ENCODE results near the gene GGN. TPM values are rescaled to one million over a fixed set of nuclear protein-coding genes. Genes with fewer than 3 reads are reported as not detected.
A peak's percentile ranks its signal among the peaks of the same experiment; 100 is the strongest.

GGN gene
- polyA plus RNA-seq, 1 donor = 4.4 TPM

DNA sequence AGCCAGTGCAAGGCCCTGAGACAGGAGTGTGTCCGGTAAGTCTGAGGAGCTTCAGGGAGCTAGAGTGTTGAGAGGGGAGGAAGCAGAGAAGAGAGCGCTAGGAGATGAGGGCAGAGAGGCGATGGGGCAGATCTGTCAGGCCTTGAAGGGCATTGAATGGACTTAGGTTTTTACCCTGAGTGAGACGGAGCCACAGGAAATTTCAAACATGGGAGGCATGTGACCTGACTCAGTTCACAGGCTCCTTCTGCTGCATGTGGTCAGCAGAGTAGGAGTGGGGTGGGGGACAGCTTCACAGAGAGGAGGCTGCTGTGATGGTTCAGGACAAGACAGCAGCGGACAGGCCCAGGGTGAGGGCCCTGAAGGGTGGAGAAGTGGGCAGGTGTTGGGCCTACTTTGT lies 12.5 kb upstream of the GGN start:
- no peaks in the 10 kb centered on the region for H3K9me3 ChIP-seq (ENCODE audit: control insufficient read depth, low read depth, low read length)
- no CpG with 5 or more reads among the region's 5 CpGs for WGBS (ENCODE audit: insufficient coverage, low lambda C conversion rate)

DNA sequence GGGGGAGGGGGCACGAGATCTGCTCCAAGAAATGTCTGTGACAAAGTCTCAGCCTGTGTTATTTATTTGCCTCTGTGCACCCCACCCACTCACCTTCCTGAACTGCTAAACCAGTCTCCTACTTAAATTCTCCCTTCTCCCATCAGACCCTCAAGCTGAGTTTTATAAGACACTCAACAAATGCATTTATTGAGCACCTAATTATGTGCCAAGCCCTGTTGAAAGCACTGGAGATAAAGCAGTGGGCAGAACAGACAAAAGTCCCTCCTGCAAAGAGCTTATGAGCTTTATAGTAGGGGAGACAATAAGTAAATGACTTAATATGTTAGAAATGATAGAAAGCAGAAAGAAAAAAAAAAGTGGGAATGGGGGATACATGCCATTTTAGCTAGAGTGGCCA lies 11.7 kb upstream of the GGN start:
- H3K27me3 ChIP-seq (ENCODE audit: control insufficient read depth, insufficient read depth, low read length) = peaks cover 38% of the 10 kb centered on the region
- WGBS (ENCODE audit: insufficient coverage, low lambda C conversion rate) = no CpG with 5 or more reads among the region's 1 CpG

More for the DNA sequence above, 12.5 kb upstream of the GGN start:
- Histone ChIP-seq H3K4me3 (ENCODE audit: low read length) (no peak overlapping the region), H3K4me1 (ENCODE audit: control insufficient read depth, insufficient read depth, low read length) (peaks cover 6% of the 10 kb centered on the region), H3K27ac (ENCODE audit: low read length) (no peak overlapping the region), H3K36me3 (ENCODE audit: control insufficient read depth, insufficient read depth, low read length) (peaks cover 7% of the 10 kb centered on the region), H3K27me3 (ENCODE audit: control insufficient read depth, insufficient read depth, low read length) (peaks cover 31% of the 10 kb centered on the region)
- DNase-seq = no peak

DNA sequence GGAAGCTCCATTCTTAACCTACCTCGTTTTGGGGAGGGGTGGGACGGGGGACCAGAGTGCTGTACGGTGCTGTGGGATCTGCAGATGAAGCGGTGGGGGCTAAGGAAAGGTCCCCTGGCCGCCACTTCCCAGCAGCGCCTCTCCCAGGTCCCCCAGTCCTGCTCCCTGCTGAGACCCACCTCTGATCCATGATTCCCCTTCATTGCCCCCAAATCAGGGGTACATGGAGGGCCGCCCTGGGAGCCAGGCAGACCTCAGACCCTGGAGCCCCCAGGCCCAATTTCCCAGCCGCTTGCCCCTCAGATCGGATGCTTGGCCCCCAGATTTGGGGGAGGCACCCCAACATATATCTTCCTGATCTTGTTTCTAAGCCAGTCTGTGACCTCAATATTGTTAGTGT lies 11.2 kb upstream of the GGN start:
- no peak overlapping the region for H3K27ac ChIP-seq (ENCODE audit: low read length)
- H3K4me1 ChIP-seq (ENCODE audit: control insufficient read depth, insufficient read depth, low read length) = peaks cover 9% of the 10 kb centered on the region
- no peak for DNase-seq
- WGBS (ENCODE audit: insufficient coverage, low lambda C conversion rate) = no CpG with 5 or more reads among the region's 9 CpGs
- H3K27me3 ChIP-seq (ENCODE audit: control insufficient read depth, insufficient read depth, low read length) = peaks cover 43% of the 10 kb centered on the region
- H3K36me3 ChIP-seq (ENCODE audit: control insufficient read depth, insufficient read depth, low read length) = no peaks in the 10 kb centered on the region
- H3K4me3 ChIP-seq (ENCODE audit: low read length) = no peak overlapping the region
- no peaks in the 10 kb centered on the region for H3K9me3 ChIP-seq (ENCODE audit: control insufficient read depth, low read depth, low read length)

More for the DNA sequence above, 11.7 kb upstream of the GGN start:
- DNase-seq = no peak
- H3K36me3 ChIP-seq (ENCODE audit: control insufficient read depth, insufficient read depth, low read length) = no peaks in the 10 kb centered on the region
- no peaks in the 10 kb centered on the region for H3K9me3 ChIP-seq (ENCODE audit: control insufficient read depth, low read depth, low read length)
- no peak overlapping the region for H3K27ac ChIP-seq (ENCODE audit: low read length)
- H3K4me3 ChIP-seq (ENCODE audit: low read length) = no peak overlapping the region
- peaks cover 12% of the 10 kb centered on the region for H3K4me1 ChIP-seq (ENCODE audit: control insufficient read depth, insufficient read depth, low read length)

GRCh38 chr19:38395381-38396114 lies 7.7 kb upstream of the GGN start:
- H3K4me1 ChIP-seq (ENCODE audit: control insufficient read depth, insufficient read depth, low read length) = peaks cover 21% of the 10 kb centered on the region
- DNase-seq = peak in 1 of 2 donors; percentile 67
- H3K36me3 ChIP-seq (ENCODE audit: control insufficient read depth, insufficient read depth, low read length) = no peaks in the 10 kb centered on the region
- H3K9me3 ChIP-seq (ENCODE audit: control insufficient read depth, low read depth, low read length) = no peaks in the 10 kb centered on the region
- H3K4me3 ChIP-seq (ENCODE audit: low read length) = peak overlapping the region; percentile 25
- peak overlapping the region; percentile 41 for H3K27ac ChIP-seq (ENCODE audit: low read length)
- H3K27me3 ChIP-seq (ENCODE audit: control insufficient read depth, insufficient read depth, low read length) = peaks cover 54% of the 10 kb centered on the region
- no CpG with 5 or more reads among the region's 86 CpGs for WGBS (ENCODE audit: insufficient coverage, low lambda C conversion rate)

DNA sequence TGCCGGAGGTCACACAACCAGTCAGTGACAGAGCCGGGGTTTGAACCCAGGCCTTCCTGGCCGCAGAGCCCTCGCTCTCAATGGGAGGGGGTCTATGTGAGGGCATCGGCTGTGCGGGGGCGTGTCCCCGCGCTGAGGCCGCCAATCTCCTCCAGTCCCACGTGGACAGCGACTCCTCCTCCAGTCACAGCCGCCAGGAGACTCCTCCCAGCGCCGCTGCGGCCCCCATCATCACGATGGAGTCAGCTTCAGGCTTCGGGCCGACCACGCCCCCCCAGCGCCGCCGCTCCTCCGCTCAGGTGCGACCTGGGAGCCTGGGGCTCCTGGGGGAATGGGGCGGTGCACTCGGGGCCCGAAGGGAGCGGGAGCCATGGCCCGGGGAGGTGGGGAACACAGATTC lies 6.7 kb upstream of the GGN start:
- no CpG with 5 or more reads among the region's 30 CpGs for WGBS (ENCODE audit: insufficient coverage, low lambda C conversion rate)
- peak; percentile 83 to 91 for DNase-seq
- H3K9me3 ChIP-seq (ENCODE audit: control insufficient read depth, low read depth, low read length) = peaks cover 3% of the 10 kb centered on the region
- H3K36me3 ChIP-seq (ENCODE audit: control insufficient read depth, insufficient read depth, low read length) = no peaks in the 10 kb centered on the region
- peak overlapping the region; percentile 25 for H3K4me3 ChIP-seq (ENCODE audit: low read length)
- H3K4me1 ChIP-seq (ENCODE audit: control insufficient read depth, insufficient read depth, low read length) = peaks cover 21% of the 10 kb centered on the region
- H3K27ac ChIP-seq (ENCODE audit: low read length) = peak overlapping the region; percentile 41
- H3K27me3 ChIP-seq (ENCODE audit: control insufficient read depth, insufficient read depth, low read length) = peaks cover 60% of the 10 kb centered on the region

GRCh38 chr19:38392707-38393308 lies 5.0 kb upstream of the GGN start:
- H3K27me3 ChIP-seq (ENCODE audit: control insufficient read depth, insufficient read depth, low read length) = peaks cover 64% of the 10 kb centered on the region

DNA sequence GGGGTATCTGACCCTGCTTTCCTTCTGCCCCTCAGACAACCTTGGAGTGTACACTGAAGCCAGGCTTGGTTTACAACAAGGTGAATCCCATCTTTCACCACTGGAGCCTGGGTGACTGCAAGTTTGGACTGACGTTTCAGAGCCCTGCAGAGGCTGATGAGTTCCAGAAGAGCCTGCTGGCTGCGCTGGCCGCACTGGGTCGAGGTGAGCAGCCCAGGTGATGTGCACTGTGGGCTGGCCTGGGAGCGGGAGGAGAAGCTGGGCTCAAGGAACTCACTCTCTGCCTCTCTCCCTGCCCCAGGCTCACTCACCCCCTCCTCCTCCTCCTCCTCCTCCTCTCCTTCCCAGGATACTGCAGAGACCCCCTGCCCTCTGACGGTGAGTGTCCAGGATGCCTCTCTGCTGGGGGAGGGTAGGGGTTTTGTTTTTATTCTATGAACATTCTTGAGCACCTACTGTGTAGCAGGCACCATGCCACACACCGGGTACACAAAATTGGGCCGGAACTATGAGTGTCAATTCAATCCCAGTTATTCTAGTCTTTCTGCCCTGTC lies 4.2 kb upstream of the GGN start:
- Histone ChIP-seq H3K27ac (ENCODE audit: low read length) (no peak overlapping the region), H3K4me1 (ENCODE audit: control insufficient read depth, insufficient read depth, low read length) (peaks cover 40% of the 10 kb centered on the region), H3K4me3 (ENCODE audit: low read length) (no peak overlapping the region), H3K27me3 (ENCODE audit: control insufficient read depth, insufficient read depth, low read length) (peaks cover 64% of the 10 kb centered on the region), H3K36me3 (ENCODE audit: control insufficient read depth, insufficient read depth, low read length) (no peaks in the 10 kb centered on the region), H3K9me3 (ENCODE audit: control insufficient read depth, low read depth, low read length) (peaks cover 7% of the 10 kb centered on the region)
- no peak for DNase-seq
- WGBS (ENCODE audit: insufficient coverage, low lambda C conversion rate) = no CpG with 5 or more reads among the region's 8 CpGs

More at GRCh38 chr19:38392707-38393308, 5.0 kb upstream of the GGN start:
- no CpG with 5 or more reads among the region's 6 CpGs for WGBS (ENCODE audit: insufficient coverage, low lambda C conversion rate)
- peak; percentile 87 to 91 for DNase-seq
- H3K9me3 ChIP-seq (ENCODE audit: control insufficient read depth, low read depth, low read length) = peaks cover 3% of the 10 kb centered on the region
- no peaks in the 10 kb centered on the region for H3K36me3 ChIP-seq (ENCODE audit: control insufficient read depth, insufficient read depth, low read length)
- H3K4me3 ChIP-seq (ENCODE audit: low read length) = no peak overlapping the region
- H3K4me1 ChIP-seq (ENCODE audit: control insufficient read depth, insufficient read depth, low read length) = peaks cover 32% of the 10 kb centered on the region
- peak overlapping the region; percentile 46 for H3K27ac ChIP-seq (ENCODE audit: low read length)

GRCh38 chr19:38389957-38390924 lies 2.4 kb upstream of the GGN start:
- H3K9me3 ChIP-seq (ENCODE audit: control insufficient read depth, low read depth, low read length) = peaks cover 18% of the 10 kb centered on the region
- H3K4me1 ChIP-seq (ENCODE audit: control insufficient read depth, insufficient read depth, low read length) = peaks cover 52% of the 10 kb centered on the region
- no peak overlapping the region for H3K27ac ChIP-seq (ENCODE audit: low read length)
- H3K36me3 ChIP-seq (ENCODE audit: control insufficient read depth, insufficient read depth, low read length) = no peaks in the 10 kb centered on the region
- WGBS (ENCODE audit: insufficient coverage, low lambda C conversion rate) = no CpG with 5 or more reads among the region's 22 CpGs
- no peak overlapping the region for H3K4me3 ChIP-seq (ENCODE audit: low read length)
- peaks cover 72% of the 10 kb centered on the region for H3K27me3 ChIP-seq (ENCODE audit: control insufficient read depth, insufficient read depth, low read length)
- DNase-seq = no peak

GRCh38 chr19:38389101-38389925 lies 1.5 kb upstream of the GGN start:
- peaks cover 18% of the 10 kb centered on the region for H3K9me3 ChIP-seq (ENCODE audit: control insufficient read depth, low read depth, low read length)
- no peak for DNase-seq
- H3K4me1 ChIP-seq (ENCODE audit: control insufficient read depth, insufficient read depth, low read length) = peaks cover 46% of the 10 kb centered on the region
- peaks cover 1% of the 10 kb centered on the region for H3K36me3 ChIP-seq (ENCODE audit: control insufficient read depth, insufficient read depth, low read length)
- peak overlapping the region; percentile 16 for H3K27ac ChIP-seq (ENCODE audit: low read length)
- peaks cover 69% of the 10 kb centered on the region for H3K27me3 ChIP-seq (ENCODE audit: control insufficient read depth, insufficient read depth, low read length)
- H3K4me3 ChIP-seq (ENCODE audit: low read length) = peak overlapping the region; percentile 42
- WGBS (ENCODE audit: insufficient coverage, low lambda C conversion rate) = no CpG with 5 or more reads among the region's 28 CpGs
